PC-9 (cell line): ENCODE measurements around the gene POU5F1.

ENCODE experiments used
- CTCF ChIP-seq: fragments of 200-600 bp; sonication (generic); conservative IDR thresholded peaks from 2 replicates; pipeline ENCODE4 v1.6.1; 2017; ENCODE audit warnings: mixed run types, antibody characterized with exemption, mild to moderate bottlenecking, moderate library complexity
- EZH2 ChIP-seq: fragments of 200-600 bp; sonication (generic); IDR thresholded peaks from 2 replicates; pipeline ENCODE4 v1.8.0; 2017; ENCODE audit warnings: antibody characterized with exemption, low read depth

- TF ChIP-seq CTCF (peak; percentile 55; the same call in 1 of the 2 replicates), EZH2 (no peak)
Measured at GRCh38 chr6:31114970-31115849, 55.3 kb downstream of the POU5F1 start.
